ENCODE measurements around the gene LCK. TPM values are rescaled to one million over a fixed set of nuclear protein-coding genes. Genes with fewer than 3 reads are reported as not detected.

The LCK gene
- total RNA-seq, 2 donors from 2014 or later: 2.0 to 4.2 TPM

Other genes with a start within 250 kb of the LCK start
- gene KHDRBS1, start 237.4 kb upstream of the LCK start, total RNA-seq: 100 to 1,000 TPM in 1 of 2 donors, 10 to 100 TPM in 1; 87.3 to 102 TPM
- 10 to 100 TPM; 12.4 to 13.2 TPM for gene TMEM39B, start 178.3 kb upstream of the LCK start, total RNA-seq
- 10 to 100 TPM; 55.6 to 58.9 TPM for gene KPNA6, start 143.2 kb upstream of the LCK start, total RNA-seq
- 10 to 100 TPM; 34.5 to 37.6 TPM for gene TXLNA, start 71.6 kb upstream of the LCK start, total RNA-seq
- 1 to 10 TPM; 1.3 to 2.3 TPM for gene CCDC28B, start 50.7 kb upstream of the LCK start, total RNA-seq
- gene IQCC, start 45.6 kb upstream of the LCK start, total RNA-seq: 1 to 10 TPM; 1.3 to 1.8 TPM
- not detected for gene DCDC2B, start 42.2 kb upstream of the LCK start, total RNA-seq
- 10 to 100 TPM; 24.2 to 28.0 TPM for gene TMEM234, start 28.9 kb upstream of the LCK start, total RNA-seq
- gene EIF3I, start 28.9 kb upstream of the LCK start, total RNA-seq: 100 to 1,000 TPM; 115 to 128 TPM
- 1 to 10 TPM; 2.8 to 3.3 TPM for gene FAM167B, start 4.0 kb upstream of the LCK start, total RNA-seq
- gene HDAC1, start 40.8 kb downstream of the LCK start, total RNA-seq: 100 to 1,000 TPM; 218 to 252 TPM
- gene MARCKSL1, start 85.0 kb downstream of the LCK start, total RNA-seq: 100 to 1,000 TPM; 135 to 144 TPM
- gene FAM229A, start 111.2 kb downstream of the LCK start, total RNA-seq: 1 to 10 TPM; 7.9 to 8.9 TPM
- 1 to 10 TPM; 1.2 to 1.9 TPM for gene TSSK3, start 111.3 kb downstream of the LCK start, total RNA-seq
- gene BSDC1, start 143.2 kb downstream of the LCK start, total RNA-seq: 10 to 100 TPM; 73.0 to 87.9 TPM
- gene ZBTB8B, start 213.8 kb downstream of the LCK start, total RNA-seq: not detected